HG03521 (cell line): ENCODE results near the gene ELL.

Experiments used
- ATAC-seq: cut with Tn5 transposase; IDR thresholded peaks from one replicate; pipeline ENCODE4 v1.9.1; 2021; ENCODE audit warnings: mild to moderate bottlenecking, moderate library complexity; ENCODE audit not compliant: unreplicated experiment

The ELL gene

DNA sequence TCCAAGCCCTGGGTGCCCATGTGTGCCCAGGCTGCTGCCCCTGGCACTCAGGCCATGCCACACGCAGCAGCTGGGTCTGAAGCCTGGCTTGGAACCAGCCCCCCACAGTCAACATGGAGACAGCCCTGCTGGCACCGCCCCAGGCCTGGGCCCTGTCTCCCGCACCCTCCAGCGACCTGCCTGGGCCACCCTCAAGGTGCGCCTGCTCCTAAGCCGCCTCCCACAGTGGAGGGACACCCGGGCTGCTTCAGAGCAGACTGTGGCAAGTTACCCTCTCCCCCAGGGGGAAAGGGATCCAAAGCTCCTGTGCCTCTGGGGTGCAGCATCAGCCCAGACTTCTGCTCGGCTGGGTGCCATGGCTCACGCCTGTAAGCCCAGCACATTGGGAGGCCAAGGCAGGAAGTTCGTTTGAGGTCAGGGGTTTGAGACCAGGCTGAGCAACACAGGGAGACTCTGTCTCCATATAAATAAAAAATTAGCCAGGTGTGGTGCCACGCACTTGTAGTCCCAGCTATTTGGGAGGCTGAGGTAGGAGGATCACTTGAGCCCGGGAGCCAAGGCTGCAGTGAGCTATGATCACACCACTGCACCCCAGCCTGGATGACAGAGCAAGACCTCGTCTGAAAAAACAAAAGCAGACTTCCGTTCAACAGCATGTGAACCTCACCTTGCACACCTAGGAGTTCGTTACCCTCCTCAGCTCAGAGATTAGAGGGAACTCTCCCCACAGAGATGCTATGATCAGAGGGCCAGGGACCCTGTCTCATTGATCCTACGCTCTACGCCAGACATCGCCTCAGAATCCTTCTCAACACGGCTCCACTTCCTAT, 15.6 kb downstream of the ELL start:
- no peak for ATAC-seq

DNA sequence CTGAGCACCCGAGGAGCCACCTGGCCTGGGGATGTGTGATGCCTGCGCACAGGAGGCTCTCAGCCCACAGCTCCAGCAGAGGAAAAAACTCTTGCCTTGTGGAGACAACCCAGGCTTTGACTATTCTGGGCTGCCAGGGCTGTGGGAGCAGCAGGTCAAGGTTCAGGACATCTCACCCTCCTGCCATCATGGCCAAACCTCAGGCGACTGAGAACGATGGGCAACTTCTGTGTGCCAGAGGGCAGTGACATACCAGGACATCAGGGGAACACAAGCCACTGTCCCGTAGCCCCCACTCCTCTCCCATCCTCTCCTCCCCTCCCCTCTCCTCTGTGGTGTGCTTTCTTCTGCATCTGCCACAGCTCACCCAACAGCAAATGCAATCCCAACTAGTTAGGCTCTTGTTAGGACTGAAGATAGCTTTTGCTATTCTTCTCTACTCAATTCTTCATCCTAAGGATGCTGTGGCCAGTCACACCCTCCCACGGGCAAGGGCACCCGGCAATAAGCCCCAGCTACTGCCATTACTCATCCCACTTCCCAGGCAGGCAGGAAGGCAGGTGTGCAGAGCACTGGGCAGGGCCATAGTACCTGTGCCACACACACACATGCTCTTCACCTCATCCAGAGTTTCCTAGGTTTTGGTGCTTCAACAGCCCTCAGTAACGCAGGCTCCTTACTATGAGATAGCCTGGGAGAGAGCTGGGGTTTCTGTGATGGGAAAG, 16.8 kb downstream of the ELL start:
- ATAC-seq, result no peak

DNA sequence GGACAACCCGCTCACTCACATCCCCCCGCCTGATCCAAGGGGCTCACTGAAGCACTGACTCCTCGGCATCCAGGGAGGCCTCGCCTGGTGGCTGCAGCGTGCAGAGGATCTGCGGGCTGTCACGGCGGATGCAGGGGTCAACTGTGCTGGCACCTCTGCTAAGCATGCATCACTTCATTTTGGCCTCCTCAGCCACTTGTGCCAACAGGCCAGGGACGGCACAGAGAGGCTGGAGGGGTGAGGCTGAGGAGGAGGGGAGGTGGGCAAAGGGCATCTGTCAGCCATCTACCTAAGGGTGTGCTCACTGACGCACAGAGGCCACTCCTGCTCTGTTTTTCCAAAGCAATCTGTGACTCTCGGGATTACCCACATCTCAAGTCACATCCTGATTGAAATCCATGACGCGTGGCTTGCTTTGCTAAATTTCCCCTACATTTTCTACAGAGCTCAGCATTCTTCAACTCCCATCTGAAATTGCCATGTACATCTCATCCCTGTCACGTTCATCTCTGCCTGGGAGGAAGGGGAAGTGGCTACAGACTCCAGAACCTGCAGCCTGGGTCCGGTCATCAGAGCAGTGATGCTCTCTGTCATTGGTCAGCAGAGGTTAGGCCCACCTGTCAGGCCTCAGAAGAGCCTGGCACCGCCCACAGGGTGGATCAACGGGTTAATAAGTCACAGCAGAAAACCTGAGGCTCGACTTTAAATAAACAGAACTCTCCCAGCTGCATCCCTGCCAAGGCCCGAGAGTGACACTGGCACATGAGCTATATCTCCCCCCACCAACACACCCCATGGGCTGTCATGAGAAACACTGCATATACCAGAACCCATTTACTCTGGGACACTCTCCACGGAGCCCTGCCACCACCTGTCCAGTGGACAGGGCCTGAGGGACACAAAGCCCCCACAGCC, 17.6 kb downstream of the ELL start:
- ATAC-seq, result no peak

DNA sequence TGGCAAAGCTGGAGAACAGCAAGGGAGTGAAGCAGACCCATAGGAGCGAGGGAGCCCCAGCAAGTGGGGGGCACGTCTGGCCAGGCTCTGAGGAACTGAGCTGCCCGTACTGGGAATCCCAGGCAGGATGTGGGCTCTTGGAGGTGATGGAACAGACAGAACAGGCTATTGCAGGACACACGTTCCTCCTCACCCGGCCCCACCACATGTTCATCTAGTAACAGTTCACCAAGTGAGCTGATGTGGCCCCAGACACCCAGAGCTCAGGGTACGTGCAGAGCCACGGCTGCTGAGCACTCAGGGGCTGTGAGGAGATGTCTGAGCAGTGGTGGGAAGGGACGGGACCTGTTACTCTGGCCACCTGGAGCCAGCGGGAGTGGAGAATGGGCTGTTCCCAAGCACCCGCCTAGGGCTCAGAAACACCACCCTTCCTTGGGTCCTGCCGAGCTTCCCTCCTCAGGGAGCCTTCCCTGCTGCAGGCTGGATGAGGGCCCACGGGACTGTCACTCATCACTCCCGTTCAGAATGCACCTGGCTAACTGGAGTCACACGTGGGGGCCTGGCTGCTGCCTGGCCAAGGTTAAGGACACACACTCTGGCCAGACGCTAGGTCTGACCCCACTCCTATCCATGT, 18.4 kb downstream of the ELL start:
- ATAC-seq, result no peak

DNA sequence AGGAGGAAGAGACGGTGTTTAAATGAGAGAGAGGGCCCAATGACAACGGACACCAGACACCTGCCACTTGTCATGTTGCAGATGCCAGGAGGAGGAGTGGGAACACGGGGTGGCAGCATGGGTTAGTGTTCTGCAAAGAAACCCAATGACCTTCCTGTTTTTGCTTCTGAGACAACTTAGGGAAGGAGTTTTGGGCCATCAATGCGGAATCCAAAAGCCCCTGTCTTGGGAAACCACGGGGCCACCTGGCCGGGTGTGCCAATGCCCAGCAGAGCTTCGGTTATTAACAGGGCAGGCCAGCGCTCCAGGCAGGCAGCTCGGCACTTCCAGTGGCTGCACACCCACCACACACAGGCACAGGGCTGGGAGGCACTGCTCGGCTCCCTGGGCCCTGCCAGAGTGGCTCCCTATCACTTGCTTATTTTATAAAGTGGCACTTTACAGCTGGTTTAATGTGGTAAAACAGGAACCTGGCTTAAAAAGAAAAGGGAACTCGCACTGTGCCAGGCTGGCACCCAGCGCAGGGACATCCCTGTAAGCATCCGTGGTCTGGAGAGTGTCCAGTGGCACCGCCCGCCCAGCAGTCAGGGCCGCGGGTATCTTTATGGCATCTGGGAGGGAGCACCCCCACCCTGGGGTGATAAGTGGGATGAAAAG, 19.1 kb downstream of the ELL start:
- ATAC-seq, result no peak

DNA sequence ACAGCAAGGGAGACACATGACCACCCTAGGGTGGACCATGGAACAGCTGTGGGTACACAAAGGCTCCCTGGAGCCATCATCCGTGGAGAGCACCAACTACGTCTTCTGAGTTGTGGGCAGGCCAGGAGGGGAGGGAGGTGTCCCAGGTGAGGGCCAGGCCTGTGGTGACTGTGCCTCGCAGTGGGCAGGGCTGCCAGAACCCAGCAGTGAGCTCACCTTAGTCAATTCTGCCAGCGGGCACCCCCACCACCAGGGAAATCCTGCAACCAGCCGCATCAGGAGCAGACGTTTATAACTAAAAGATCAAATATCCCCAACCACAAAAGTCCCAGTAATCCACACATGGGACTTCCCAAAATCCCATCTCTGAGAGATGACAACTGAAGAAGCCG, 19.6 kb downstream of the ELL start:
- ATAC-seq, result no peak

DNA sequence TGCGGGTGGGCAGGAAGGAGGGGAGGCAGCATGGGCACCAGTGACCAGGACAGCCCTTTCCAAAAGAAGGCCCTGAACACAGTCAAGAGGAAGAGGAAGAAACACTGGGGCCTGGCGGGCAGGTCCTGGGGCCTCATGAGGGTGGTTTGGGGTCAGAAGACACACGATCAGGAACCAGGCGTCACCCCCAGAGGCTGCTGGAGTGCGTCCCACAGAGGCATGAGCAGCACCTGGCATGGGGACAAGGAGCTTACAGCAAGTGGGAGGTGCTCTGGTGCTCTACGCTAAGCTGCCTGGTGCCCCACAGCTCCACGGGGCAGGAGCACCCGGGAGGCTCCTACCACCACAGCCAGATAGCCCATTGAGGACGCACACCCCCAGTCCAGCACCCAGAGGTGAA, 20.0 kb downstream of the ELL start:
- ATAC-seq, result no peak

DNA sequence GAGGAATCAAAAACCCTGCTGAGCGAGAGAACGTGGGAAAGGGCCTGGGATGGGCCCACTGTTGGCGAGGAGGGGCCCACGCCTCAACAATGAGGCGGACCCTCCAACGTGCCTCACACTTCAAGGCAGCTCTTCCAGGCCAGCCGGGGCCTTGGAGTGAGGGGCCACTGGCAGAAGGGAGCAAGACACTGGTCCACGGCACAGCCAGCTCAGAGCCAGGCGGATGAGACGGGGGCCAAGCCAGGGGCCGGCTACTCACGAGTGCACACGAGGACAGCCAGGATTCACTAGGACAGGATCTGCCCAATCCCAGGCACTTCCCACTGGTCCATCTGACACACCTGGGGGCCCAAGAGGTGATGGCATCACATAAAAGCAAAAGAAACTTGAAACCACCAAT, 20.5 kb downstream of the ELL start:
- no peak for ATAC-seq

DNA sequence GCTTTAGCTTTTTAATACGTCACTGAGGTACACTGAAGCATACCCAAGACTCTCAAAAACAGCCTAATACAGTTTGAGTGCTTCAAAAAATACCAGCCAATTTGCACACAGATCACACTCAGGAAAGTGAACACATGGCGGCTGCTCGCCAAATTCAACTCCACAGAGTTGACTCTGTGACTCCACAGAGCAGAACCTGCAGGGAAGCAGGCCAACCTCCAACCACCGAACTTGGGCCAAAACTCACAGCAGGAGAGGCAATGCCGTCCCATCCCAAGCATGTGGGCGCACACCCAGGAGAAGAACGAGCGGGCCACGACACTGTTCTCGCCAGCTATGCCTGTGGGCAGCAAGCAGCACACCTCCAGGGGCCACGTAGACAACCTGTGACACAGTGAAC, 21.1 kb downstream of the ELL start:
- no peak for ATAC-seq

DNA sequence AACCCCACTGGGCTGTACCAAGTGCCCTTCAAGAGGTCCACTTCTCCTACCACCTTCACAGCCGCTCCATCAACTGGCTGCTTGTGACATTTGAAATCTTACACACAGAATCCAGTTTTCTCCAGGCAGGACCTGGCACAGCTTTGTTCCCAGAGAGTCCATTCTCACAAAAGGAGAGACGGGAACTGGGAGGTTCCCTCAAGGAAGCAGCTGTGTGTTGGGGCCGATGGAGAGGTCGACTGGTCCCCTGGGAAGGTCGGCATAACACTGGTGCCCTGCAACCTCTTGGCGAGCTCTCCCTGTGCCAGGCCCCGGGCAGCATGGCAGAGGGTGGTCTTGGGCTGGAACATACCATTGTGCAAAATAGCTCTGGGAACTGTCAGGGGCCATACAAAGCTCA, 21.5 kb downstream of the ELL start:
- no peak for ATAC-seq

DNA sequence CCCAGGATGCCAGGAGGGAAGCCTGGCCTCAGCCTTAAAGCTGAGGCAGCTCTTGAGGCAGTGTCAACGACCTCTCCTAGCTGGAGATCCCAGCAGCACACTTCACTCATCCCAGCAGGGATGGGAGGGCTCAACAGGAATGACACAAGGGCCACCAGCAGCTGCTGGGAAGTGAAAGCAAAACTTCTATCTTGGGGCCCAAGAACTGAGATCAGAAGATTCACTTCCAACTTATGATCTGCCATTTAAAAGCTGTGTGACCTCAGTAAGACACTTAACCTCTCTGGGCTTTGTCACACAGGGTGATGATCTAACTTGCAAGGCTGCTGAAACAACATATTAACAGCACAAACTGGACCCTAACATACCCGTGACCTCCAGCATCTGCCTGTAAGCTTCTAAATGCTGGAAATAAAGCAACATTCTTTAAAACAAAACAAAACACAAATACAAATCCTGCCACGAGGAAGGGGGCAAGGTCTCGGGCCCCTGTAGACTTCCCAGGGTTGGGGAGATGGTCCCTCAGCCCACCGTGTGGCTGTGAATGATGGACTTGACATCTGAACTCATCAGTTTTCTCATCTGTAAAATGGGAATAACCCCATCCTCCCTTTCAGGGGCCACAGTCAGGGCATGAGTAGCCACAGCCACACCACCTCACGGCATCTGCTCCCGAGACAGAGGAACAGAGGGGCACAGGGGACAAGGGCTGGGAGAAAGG, 22.7 kb downstream of the ELL start:
- ATAC-seq, result no peak

DNA sequence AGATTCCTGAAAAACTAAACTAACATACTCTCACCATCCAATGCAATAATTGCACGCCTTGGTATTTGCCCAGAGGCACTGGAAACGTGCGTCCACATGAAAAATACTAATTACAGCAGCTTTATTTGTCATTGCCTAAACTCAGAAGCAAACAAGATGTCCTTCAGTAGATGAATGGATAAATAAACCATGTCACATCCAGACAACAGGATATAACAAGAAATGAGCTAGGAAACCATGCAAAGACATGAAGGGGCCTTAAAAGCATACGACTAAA, 25.0 kb downstream of the ELL start:
- no peak for ATAC-seq

DNA sequence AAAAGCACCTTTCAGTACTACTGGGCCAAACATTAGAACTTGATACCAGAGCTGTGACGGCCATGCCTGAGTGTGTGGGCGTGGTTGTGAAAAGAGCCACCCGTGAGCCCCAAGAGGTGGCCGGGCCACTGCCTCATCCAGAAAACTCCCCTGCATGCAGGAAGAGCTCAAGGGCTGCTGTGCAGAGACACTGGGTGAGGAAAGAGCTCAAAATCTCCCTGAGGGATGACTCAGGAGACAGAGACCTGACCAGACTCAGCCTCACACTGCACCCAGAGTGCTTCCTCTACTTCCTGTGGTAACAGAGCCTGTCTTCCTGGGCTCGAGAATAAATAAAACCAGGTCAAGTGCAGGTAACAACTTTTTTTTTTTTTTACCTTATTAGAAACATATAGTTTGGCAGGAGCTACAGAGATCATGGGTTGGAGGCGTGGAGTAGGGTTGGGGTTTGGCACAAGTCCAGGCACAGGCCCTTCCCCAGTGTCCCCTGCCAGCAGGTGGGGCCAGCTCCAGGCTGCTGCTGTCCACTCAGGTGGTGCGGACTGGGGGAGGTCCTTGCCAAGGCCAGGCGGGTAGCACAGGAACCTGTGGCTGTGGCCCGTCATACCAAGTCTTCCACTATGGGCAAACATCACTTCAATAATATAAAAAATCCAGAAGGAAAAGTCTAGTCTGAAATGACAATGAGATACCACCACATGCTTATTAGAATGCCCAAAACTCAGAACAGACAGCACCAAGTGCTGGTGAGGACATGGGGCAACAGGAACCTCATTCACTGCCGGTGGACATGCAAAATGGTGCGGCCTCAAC, 25.5 kb downstream of the ELL start:
- ATAC-seq, result no peak

DNA sequence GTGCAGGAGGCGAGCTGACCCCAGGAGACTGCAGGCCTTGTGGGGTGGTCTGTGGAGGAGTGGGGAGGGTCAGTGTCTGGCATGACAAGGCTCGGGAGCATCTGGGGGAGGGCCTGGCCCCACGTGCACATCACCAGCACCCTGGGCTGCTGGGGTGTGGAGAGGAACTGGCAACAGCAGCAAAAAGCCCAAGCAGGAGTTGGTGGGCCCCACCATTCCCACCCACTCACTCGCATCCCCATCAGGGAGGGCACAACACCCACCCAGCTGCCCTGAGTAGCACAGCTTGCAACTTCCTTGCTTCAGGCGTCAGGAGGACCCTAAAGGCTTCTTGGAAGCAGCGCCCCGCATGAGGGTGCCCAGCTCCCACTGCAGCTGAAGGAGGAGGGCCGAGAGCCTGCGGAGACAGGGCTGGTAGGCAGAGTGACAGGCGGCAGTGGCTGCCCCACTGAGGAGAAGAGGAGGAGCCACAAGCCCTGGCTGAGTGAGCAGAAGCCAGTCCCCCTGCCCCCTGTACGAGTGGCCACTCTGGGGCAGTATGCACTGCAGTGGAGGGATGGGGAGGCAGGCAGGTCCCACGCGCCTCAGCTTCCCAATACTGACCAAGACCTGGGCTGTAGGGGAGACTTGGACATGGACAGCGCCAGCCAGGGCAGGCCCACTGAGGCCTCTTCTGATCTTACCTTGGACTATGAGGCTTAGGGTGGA, 26.5 kb downstream of the ELL start:
- ATAC-seq, result no peak

DNA sequence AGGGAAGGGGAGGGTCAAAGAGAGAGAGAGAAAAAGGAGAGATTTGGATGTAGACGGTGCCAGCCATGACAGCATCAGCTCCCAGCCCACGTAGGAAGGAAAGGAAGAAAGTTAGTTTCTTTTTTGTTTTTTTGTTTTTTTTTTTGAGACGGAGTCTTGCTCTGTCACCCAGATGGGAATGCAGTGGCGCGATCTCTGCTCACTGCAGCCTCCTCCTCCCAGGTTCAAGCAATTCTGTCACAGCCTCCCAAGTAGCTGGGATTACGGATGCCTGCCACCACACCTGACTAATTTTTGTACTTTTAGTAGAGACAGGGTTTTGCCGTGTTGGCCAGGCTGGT, 27.6 kb downstream of the ELL start:
- no peak for ATAC-seq

DNA sequence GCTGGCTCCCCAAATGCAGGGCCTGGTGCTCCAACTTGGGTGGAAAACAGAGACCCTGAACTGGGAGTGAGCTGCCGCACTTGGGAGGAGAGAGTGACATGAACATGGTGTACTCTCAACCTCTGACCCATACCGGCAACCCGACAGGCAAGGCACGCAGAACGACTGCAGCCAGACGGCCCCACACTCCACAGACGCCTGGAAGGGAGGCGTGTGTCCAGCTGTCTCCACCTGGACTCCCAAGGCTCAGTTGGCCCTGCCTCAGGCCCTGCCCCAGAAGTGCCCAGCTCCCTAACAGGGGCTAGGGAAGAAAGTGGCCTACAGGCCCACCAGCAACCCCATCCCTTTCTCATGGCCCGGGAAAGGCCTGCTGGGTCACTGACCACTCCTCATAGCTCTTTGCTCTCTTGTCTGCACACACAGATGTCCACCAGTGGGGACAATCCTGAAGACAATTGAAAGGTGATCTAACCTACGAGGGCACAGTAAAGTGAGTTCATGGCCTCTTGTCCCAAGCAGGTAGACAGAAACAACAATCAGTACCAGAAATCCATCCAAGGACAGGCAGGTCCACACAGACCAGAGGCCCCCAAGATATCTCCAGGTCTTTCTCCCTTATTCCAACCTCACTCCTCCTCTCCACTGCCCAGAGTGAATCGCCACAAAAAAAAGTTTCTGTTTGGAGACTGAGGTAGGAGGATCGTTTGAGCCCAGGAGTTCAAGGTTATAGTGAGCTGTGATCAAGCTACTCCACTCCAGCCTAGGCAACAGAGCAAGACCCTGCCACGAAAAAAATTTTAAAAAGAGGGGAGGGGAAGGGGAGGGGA, 28.2 kb downstream of the ELL start:
- no peak for ATAC-seq

DNA sequence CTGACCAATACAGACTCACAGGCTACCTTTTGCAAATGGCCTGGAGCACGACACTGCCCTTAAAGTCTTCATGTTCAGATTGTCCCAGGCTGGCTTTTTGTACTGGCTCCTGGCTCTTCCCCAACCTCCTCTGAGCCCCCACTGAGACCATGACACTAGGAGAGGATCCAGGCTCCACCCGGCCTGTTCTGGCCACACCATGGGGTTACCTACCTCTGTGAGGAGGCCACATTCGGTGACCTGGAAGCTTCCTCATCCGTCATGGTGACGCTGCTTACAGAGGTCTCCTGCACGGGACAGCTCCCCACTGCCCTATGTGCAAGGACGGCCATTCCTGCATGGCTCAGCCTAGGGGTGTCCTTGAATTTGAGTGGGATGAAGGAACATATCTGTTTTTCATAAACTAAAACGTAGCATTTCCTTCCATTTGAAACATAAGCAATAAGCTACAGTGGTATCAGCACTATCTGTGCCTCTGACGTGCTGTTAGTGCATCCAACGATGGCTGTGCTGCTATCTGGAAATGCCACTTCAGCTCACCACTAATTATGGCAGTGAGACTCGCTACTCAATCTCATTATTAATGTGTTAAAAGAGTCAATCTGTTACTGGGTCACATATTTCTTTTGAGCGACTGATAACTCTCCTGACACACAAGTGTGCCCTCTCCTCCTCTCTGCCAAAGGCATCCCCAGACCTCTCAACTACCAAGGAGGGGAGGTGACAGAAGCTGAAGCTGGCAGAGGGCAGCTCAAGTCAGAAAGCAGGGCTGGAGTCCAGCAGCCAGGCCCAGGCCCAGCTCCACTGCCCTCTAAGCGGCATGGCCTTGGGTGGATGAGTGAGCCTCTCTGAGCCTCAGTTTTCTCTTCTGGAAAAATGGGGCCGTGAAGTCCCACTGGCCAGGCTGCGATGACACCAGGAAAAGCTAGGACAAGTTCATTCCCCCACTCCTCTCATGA, 29.6 kb downstream of the ELL start:
- no peak for ATAC-seq
